Testis (tissue), 3 donors: Measurements from ENCODE around the gene HMGCS2. TPM values are rescaled to one million over a fixed set of nuclear protein-coding genes. Genes with fewer than 3 reads are reported as not detected.

ENCODE experiments used
- DNase-seq: peaks from one replicate; pipeline ENCODE4 v3.0.0-alpha.2; 2019
- H3K27ac ChIP-seq, 2 donors: fragments of 200-600 bp; sonication (generic); one replicate each; pipeline ENCODE4 v1.5.1; 2019
- H3K27me3 ChIP-seq: fragments of 200-600 bp; sonication (generic); one replicate; pipeline ENCODE4 v1.5.1; 2019
- H3K36me3 ChIP-seq: fragments of 200-600 bp; sonication (generic); one replicate; pipeline ENCODE4 v1.5.1; 2017; ENCODE audit warnings: low read depth; ENCODE audit errors: missing control alignments
- H3K4me1 ChIP-seq: fragments of 200-600 bp; sonication (generic); one replicate; pipeline ENCODE4 v1.5.1; 2019
- H3K4me3 ChIP-seq, 2 donors: fragments of 200-600 bp; sonication (generic); one replicate each; pipeline ENCODE4 v1.5.1; 2017 to 2019
- H3K9me3 ChIP-seq: fragments of 200-600 bp; sonication (generic); one replicate; pipeline ENCODE4 v1.5.1; 2017
- POLR2A ChIP-seq: fragments of 450-650 bp; IDR thresholded peaks from one replicate; pipeline ENCODE4 v1.6.1; 2017; ENCODE audit warnings: antibody characterized with exemption, mild to moderate bottlenecking, moderate library complexity
- WGBS, 2 donors: methylation state at CpG; one replicate each; pipeline ENCODE4 v1.1.5; 2018; 5-methylcytosine and 5-hydroxymethylcytosine counted together
- intact Hi-C: fragments of 100-400 bp; cut with DNase I; formaldehyde crosslinking; loops from one replicate; pipeline ENCODE4 v1.15.1; 2023; ENCODE audit warnings: low total_unique reads
- polyA plus RNA-seq: library from polyadenylated mRNA; stranded (reverse); fragments of 350-450 nt; fragmentation: Illumina TruSeq; extraction: RNeasy Lipid Tissue Mini Kit (QIAGEN cat#74804); gene quantifications from one replicate; pipeline ENCODE4 v1.2.3, GENCODE V29; 2014; ENCODE audit warnings: low read depth, low replicate concordance; ENCODE audit not compliant: insufficient read depth
- total RNA-seq, 2 donors: library from RNA; depleted of rRNA; stranded (reverse); fragments of >200 nt; gene quantifications; one replicate each; pipeline ENCODE4 v1.2.3, GENCODE V29; 2016
- TF ChIP-seq, protein P1 (sequence below), 3 experiments: fragments of 450-650 bp in 2 of 3; fragments of 200-600 bp in 1 of 3; sonication (generic) in 1 of 3; IDR thresholded peaks; one replicate each; pipeline ENCODE4 v1.5.1; 2016 to 2019; ENCODE audit warnings: antibody characterized with exemption in 3 of 3, mild to moderate bottlenecking in 2 of 3, moderate library complexity in 1 of 3

The HMGCS2 gene
- total and polyA plus RNA-seq, 3 donors from 2014 or later: 2.5 to 93.7 (median 43.6) TPM

GRCh38 chr1:119779869-119780356 is 11.2 kb upstream of the HMGCS2 start:
- H3K4me3 ChIP-seq: no peak overlapping the region
- no peaks in the 10 kb centered on the region for H3K9me3 ChIP-seq
- TF ChIP-seq, protein P1, sequence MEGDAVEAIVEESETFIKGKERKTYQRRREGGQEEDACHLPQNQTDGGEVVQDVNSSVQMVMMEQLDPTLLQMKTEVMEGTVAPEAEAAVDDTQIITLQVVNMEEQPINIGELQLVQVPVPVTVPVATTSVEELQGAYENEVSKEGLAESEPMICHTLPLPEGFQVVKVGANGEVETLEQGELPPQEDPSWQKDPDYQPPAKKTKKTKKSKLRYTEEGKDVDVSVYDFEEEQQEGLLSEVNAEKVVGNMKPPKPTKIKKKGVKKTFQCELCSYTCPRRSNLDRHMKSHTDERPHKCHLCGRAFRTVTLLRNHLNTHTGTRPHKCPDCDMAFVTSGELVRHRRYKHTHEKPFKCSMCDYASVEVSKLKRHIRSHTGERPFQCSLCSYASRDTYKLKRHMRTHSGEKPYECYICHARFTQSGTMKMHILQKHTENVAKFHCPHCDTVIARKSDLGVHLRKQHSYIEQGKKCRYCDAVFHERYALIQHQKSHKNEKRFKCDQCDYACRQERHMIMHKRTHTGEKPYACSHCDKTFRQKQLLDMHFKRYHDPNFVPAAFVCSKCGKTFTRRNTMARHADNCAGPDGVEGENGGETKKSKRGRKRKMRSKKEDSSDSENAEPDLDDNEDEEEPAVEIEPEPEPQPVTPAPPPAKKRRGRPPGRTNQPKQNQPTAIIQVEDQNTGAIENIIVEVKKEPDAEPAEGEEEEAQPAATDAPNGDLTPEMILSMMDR (IDR thresholded peaks at IDR 0.05): no peak
- no peak for TF ChIP-seq POLR2A
- no peak overlapping the region for H3K27ac ChIP-seq
- H3K4me1 ChIP-seq: no peaks in the 10 kb centered on the region
- intact Hi-C loops: no loop called here
- DNase-seq: peak; percentile 31
- H3K36me3 ChIP-seq: no peaks in the 10 kb centered on the region
- 21 to 31% methylated on average over 5 of the region's 5 CpGs for WGBS, 2 donors
- H3K27me3 ChIP-seq: no peaks in the 10 kb centered on the region

GRCh38 chr1:119778886-119779560 is 10.3 kb upstream of the HMGCS2 start:
- no peaks in the 10 kb centered on the region for H3K27me3 ChIP-seq
- no peaks in the 10 kb centered on the region for H3K9me3 ChIP-seq
- H3K4me1 ChIP-seq: no peaks in the 10 kb centered on the region
- no peak overlapping the region for H3K4me3 ChIP-seq
- TF ChIP-seq, protein P1 (IDR thresholded peaks at IDR 0.05): no peak
- no peak for TF ChIP-seq POLR2A
- no peak for DNase-seq
- no peaks in the 10 kb centered on the region for H3K36me3 ChIP-seq
- WGBS, 2 donors: 53 to 71% methylated on average over 13 of the region's 13 CpGs
- intact Hi-C loops: no loop called here
- H3K27ac ChIP-seq: no peak overlapping the region

DNA sequence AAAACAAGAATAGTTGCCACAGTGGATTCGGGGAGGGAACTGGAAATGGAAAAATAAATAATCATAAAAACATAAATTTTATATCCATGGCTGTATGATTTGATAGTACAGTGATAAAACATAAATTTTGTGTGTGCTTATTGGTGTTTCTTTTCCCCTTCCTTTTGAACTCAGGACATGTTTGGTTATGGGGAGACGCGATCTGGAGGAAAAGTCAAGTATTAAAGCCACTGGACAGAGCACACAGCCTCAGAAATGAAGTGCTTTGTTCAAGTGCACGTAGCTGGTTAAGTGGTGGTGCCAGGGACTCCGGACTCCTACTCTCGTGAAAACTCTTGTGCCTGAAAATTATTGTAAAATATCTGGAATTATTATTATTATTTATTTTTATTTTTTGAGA is 9.7 kb upstream of the HMGCS2 start:
- no peak for TF ChIP-seq POLR2A
- TF ChIP-seq, protein P1 (IDR thresholded peaks at IDR 0.05): no peak
- Histone ChIP-seq H3K4me3 (no peak overlapping the region), H3K27me3 (no peaks in the 10 kb centered on the region), H3K27ac (no peak overlapping the region), H3K36me3 (no peaks in the 10 kb centered on the region), H3K4me1 (no peaks in the 10 kb centered on the region), H3K9me3 (no peaks in the 10 kb centered on the region)
- intact Hi-C loops: no loop called here
- DNase-seq: no peak
- WGBS, 2 donors: 71 to 84% methylated on average over 6 of the region's 6 CpGs

- Histone ChIP-seq H3K4me3 (no peak overlapping the region), H3K27ac (no peak overlapping the region), H3K27me3 (no peaks in the 10 kb centered on the region), H3K4me1 (no peaks in the 10 kb centered on the region), H3K9me3 (no peaks in the 10 kb centered on the region), H3K36me3 (no peaks in the 10 kb centered on the region)
- TF ChIP-seq POLR2A: no peak
- TF ChIP-seq, protein P1 (IDR thresholded peaks at IDR 0.05): no peak
- WGBS, 2 donors: 79% methylated on average over 7 of the region's 7 CpGs
- intact Hi-C loops: no loop called here
- DNase-seq: no peak
These were observed 6.2 kb upstream of the HMGCS2 start for GRCh38 chr1:119774746-119775490.
